GM19455 (cell line): Measurements from ENCODE around the gene TEC.

Source experiments
- ATAC-seq: cut with Tn5 transposase; IDR thresholded peaks from one replicate; pipeline ENCODE4 v1.9.1; 2021; ENCODE audit not compliant: unreplicated experiment

TEC gene

DNA sequence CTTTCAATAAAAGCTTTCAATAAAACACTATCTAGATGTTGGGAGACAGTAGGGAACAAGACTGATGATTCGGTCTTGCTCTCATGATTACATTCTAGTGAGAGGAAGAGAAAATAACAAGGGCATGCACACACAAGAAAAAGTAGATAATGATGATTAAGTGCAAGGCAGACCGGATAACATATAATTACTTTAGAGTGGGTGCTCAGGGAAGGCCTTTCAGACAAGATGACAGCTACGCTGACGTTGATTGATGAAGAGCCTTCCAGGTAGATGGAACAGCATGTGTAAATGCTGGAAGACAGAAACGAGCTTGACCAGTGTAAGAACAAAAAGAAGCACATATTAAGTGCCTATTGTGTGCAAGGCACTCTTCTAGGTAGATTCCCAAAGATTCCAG is 179.0 kb downstream of the TEC start:
- ATAC-seq, result no peak

DNA sequence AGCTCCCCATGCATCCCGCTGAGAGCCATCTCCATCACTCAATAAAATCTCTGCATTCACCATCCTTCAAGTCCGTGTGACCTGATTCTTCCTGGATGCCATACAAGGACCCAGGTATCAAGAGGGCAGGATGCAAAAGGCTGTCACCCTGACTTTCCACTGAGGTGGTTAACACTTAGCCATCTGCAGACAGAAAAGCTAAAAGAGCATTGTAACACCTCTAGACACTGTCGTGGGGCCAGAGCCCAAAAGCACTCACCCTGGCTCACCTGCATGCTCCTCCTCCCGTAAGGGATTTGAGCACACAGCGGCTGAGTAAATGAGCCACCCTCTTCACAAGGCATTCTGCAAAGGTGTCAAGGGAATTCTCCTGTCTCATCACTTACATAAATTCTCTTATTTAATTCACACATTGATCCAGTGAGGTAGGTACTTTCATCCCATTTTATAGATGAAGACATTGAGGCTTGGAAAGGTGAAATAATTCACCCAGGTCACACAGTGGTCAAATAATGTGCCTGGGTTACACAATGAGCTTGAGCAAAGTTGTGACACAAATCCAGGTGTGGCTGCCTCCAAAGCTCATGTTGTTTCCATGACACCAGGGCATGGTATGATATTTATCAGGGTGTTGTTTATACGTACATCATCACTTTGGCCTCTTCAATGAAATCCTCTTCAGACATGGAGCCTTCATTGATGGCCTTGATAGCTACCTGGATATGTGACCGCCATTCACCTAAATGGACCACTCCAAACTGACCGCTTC is 183.6 kb downstream of the TEC start:
- ATAC-seq, result no peak
